ENCODE measurements around the gene FAHD1.

DNA sequence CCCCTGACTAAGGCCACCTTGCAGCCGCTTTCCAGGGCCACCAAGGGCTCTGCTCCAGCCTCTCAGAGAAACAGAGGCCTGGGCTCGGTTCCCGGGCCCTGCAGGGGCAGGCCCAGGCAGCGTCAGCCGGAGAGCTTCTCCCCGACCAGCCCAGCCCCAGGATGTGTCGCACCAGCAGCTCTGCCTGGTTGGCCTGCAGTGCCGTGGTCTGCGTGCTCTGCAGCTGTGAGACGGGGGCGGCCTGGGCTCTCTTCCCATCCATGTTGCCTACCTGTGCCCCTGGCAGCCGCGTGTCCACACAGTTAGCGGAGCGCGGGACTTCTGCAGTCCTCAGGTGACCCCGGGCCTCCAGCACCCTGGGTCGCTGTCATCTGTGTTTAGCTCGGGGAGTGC is 38.3 kb upstream of the FAHD1 start:
- TF ChIP-seq POLR2AphosphoS5 (IDR thresholded peaks at IDR 0.05; ENCODE audit: borderline replicate concordance, low read depth, low read length) = no peak
- no peak for TF ChIP-seq EZH2 (IDR thresholded peaks at IDR 0.05)

All from SK-N-MC (cell line).